Measurements from ENCODE around the gene DDX4.

DNA sequence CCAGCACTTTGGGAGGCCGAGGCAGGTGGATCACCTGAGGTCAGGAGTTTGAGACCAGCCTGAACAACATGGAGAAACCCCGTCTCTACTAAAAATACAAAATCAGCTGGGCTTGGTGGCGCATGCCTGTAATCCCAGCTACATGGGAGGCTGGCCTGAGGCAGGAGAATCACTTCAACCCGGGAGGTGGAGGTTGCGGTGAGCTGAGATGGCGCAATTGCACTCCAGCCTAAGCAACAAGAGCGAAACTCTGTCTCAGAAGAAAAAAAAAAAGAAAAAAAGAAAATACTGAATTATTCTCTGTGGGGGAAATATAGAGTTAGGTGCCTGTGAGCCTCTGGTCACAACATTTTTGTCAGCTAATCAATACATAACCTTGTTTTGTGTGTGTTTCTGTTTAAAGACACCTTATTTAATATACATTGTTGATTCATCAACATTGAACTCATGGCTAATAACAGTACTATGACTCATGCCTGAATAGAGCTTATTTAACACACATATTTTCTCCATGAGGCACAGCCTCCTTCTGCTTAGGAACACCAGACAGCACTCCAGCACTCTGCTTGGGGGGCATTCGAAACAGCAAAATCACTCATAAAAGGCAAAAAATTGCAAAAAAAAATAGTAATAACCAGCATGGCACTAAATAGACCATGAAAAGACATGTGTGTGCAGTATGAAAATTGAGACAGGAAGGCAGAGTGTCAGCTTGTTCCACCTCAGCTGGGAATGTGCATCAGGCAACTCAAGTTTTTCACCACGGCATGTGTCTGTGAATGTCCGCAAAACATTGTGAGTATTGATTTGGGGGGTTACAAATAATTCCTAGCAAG is 113.2 kb downstream of the DDX4 start, which contains the start of gene IL31RA:
- TF ChIP-seq, protein P1, sequence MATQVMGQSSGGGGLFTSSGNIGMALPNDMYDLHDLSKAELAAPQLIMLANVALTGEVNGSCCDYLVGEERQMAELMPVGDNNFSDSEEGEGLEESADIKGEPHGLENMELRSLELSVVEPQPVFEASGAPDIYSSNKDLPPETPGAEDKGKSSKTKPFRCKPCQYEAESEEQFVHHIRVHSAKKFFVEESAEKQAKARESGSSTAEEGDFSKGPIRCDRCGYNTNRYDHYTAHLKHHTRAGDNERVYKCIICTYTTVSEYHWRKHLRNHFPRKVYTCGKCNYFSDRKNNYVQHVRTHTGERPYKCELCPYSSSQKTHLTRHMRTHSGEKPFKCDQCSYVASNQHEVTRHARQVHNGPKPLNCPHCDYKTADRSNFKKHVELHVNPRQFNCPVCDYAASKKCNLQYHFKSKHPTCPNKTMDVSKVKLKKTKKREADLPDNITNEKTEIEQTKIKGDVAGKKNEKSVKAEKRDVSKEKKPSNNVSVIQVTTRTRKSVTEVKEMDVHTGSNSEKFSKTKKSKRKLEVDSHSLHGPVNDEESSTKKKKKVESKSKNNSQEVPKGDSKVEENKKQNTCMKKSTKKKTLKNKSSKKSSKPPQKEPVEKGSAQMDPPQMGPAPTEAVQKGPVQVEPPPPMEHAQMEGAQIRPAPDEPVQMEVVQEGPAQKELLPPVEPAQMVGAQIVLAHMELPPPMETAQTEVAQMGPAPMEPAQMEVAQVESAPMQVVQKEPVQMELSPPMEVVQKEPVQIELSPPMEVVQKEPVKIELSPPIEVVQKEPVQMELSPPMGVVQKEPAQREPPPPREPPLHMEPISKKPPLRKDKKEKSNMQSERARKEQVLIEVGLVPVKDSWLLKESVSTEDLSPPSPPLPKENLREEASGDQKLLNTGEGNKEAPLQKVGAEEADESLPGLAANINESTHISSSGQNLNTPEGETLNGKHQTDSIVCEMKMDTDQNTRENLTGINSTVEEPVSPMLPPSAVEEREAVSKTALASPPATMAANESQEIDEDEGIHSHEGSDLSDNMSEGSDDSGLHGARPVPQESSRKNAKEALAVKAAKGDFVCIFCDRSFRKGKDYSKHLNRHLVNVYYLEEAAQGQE (IDR thresholded peaks at IDR 0.05; ENCODE audit: insufficient replicate concordance, low read depth), result no peak
- TF ChIP-seq, protein P2, sequence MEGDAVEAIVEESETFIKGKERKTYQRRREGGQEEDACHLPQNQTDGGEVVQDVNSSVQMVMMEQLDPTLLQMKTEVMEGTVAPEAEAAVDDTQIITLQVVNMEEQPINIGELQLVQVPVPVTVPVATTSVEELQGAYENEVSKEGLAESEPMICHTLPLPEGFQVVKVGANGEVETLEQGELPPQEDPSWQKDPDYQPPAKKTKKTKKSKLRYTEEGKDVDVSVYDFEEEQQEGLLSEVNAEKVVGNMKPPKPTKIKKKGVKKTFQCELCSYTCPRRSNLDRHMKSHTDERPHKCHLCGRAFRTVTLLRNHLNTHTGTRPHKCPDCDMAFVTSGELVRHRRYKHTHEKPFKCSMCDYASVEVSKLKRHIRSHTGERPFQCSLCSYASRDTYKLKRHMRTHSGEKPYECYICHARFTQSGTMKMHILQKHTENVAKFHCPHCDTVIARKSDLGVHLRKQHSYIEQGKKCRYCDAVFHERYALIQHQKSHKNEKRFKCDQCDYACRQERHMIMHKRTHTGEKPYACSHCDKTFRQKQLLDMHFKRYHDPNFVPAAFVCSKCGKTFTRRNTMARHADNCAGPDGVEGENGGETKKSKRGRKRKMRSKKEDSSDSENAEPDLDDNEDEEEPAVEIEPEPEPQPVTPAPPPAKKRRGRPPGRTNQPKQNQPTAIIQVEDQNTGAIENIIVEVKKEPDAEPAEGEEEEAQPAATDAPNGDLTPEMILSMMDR (IDR thresholded peaks at IDR 0.05; ENCODE audit: insufficient read depth, low read length), result no peak
